GM12878 (cell line): ENCODE data around the gene CHSY3. TPM values are rescaled to one million over a fixed set of nuclear protein-coding genes. Genes with fewer than 3 reads are reported as not detected.

Source experiments
- ATAC-seq: fragments of 200-7000 bp; cut with Tn5 transposase; 3 replicates; pipeline ENCODE4 v1.9.1; 2020; ENCODE audit warnings: mild to moderate bottlenecking, moderate library complexity
- BruUV-seq: library from RNA; stranded (reverse); fragments of 400-500 nt; replicated peaks from 2 replicates; lab custom pipeline; 2021; lab: Mats Ljungman, UMichigan
- CTCF ChIA-PET: fragments of 300-600 bp; sonication (Branson Sonifier 250); formaldehyde crosslinking; extraction: SDS; loops from one replicate; lab custom pipeline; 2021; ENCODE audit warnings: inconsistent platforms; lab: Yijun Ruan, JAX
- POLR2A ChIA-PET: fragments of 350-600 bp; formaldehyde crosslinking; extraction: SDS; loops from one replicate; lab custom pipeline; 2021; ENCODE audit warnings: inconsistent platforms; lab: Charles Lee
- RAD21 ChIA-PET: fragments of 300-600 bp; sonication (Branson Sonifier 250); formaldehyde crosslinking; loops from one replicate; lab custom pipeline; 2023; ENCODE audit warnings: antibody characterized with exemption; ENCODE audit not compliant: unreplicated experiment; lab: Charles Lee
- SMC1A ChIA-PET: fragments of 300-600 bp; sonication (Branson Sonifier 250); formaldehyde crosslinking; loops from one replicate; lab custom pipeline; 2023; ENCODE audit not compliant: unreplicated experiment, uncharacterized antibody; lab: Charles Lee
- DNase-seq: peaks from one replicate; pipeline ENCODE4 v3.0.0-alpha.2; 2011; ENCODE audit warnings: low read depth, low spot score
- FAIRE-seq: peaks from 3 replicates; lab custom pipeline; 2011; peaks lifted over from hg19 to GRCh38; lab: Jason Lieb, UNC
- H2AFZ ChIP-seq: 2 replicates; pipeline ENCODE4 v1.6.0; 2011; ENCODE audit warnings: low read depth, low read length, control low read depth; ENCODE audit not compliant: control insufficient read depth
- H3K27ac ChIP-seq: 2 replicates; pipeline ENCODE4 v1.5.1; 2011; ENCODE audit warnings: control low read depth; ENCODE audit not compliant: control insufficient read depth, insufficient read depth
- H3K27me3 ChIP-seq, 2 experiments: replicated peaks in 1 of 2; 2 replicates each; pipeline versions ENCODE4 v1.6.0 to v1.6.1; 2011; ENCODE audit warnings: low read length in 1 of 2; ENCODE audit not compliant: control insufficient read depth in 2 of 2, insufficient read depth in 2 of 2
- H3K36me3 ChIP-seq, 2 experiments: 2 replicates each; pipeline ENCODE4 v1.5.1; 2011; ENCODE audit warnings: low read length in 1 of 2; ENCODE audit not compliant: control insufficient read depth in 2 of 2, insufficient read depth in 2 of 2
- H3K4me1 ChIP-seq: 2 replicates; pipeline ENCODE4 v1.6.1; 2011; ENCODE audit warnings: mild to moderate bottlenecking, low read length, moderate library complexity, mixed read lengths; ENCODE audit not compliant: control insufficient read depth, insufficient read depth
- H3K4me2 ChIP-seq: 2 replicates; pipeline ENCODE4 v1.6.0; 2011; ENCODE audit warnings: control low read depth; ENCODE audit not compliant: control insufficient read depth, insufficient read depth
- H3K4me3 ChIP-seq: fragments of 200-600 bp; sonication (generic); 2 replicates; pipeline ENCODE4 v1.5.1; 2016
- H3K79me2 ChIP-seq: 2 replicates; pipeline ENCODE4 v1.6.0; 2011; ENCODE audit warnings: low read length; ENCODE audit not compliant: control insufficient read depth, insufficient read depth
- H3K9ac ChIP-seq: 2 replicates; pipeline ENCODE4 v1.8.0; 2011; ENCODE audit warnings: low read length, control low read depth, mixed read lengths; ENCODE audit not compliant: control insufficient read depth, insufficient read depth
- H3K9me3 ChIP-seq: replicated peaks from 3 replicates; pipeline ENCODE4 v1.5.1; 2011; ENCODE audit warnings: mild to moderate bottlenecking, low read length; ENCODE audit not compliant: control insufficient read depth, insufficient read depth
- H4K20me1 ChIP-seq: 2 replicates; pipeline ENCODE4 v1.6.0; 2011; ENCODE audit not compliant: control insufficient read depth, insufficient read depth
- CBFB ChIP-seq: IDR thresholded peaks from 2 replicates; pipeline ENCODE4 v1.6.1; 2016; ENCODE audit warnings: antibody characterized with exemption, low read depth
- DPF2 ChIP-seq: fragments of 450-650 bp; IDR thresholded peaks from 2 replicates; pipeline ENCODE4 v1.6.1; 2017; ENCODE audit warnings: mild to moderate bottlenecking
- ESRRA ChIP-seq: IDR thresholded peaks from 2 replicates; pipeline ENCODE4 v1.6.1; 2012; ENCODE audit warnings: mild to moderate bottlenecking, low read length, improper control_type of control experiment
- IKZF1 ChIP-seq: fragments of 450-650 bp; conservative IDR thresholded peaks from 2 replicates; pipeline ENCODE4 v1.6.1; 2017; ENCODE audit warnings: antibody characterized with exemption, mild to moderate bottlenecking
- JUND ChIP-seq: IDR thresholded peaks from 2 replicates; pipeline ENCODE4 v1.6.1; 2012; ENCODE audit warnings: low read depth, mild to moderate bottlenecking, low read length, improper control_type of control experiment, moderate library complexity
- SMAD5 ChIP-seq: IDR thresholded peaks from 2 replicates; pipeline ENCODE4 v1.6.1; 2016; ENCODE audit warnings: antibody characterized with exemption, low read depth
- ZNF207 ChIP-seq: fragments of 450-650 bp; IDR thresholded peaks from 2 replicates; pipeline ENCODE4 v1.6.1; 2014; ENCODE audit warnings: antibody characterized with exemption, mild to moderate bottlenecking, borderline replicate concordance
- WGBS: methylation state at CpG from one replicate; pipeline ENCODE4 v1.1.6; 2016; ENCODE audit warnings: low lambda C conversion rate; ENCODE audit not compliant: insufficient replicate concordance, insufficient coverage; ENCODE audit errors: missing lambda C conversion rate; 5-methylcytosine and 5-hydroxymethylcytosine counted together
- in situ Hi-C: fragments of 300-500 bp; cut with MboI; formaldehyde crosslinking; loops from 9 replicates; pipeline ENCODE4 v1.14.3; 2018; ENCODE audit warnings: mixed read lengths
- intact Hi-C: fragments of 100-400 bp; cut with micrococcal nuclease; formaldehyde crosslinking; loops from one replicate; pipeline ENCODE4 v1.14.2; 2022; ENCODE audit not compliant: unreplicated experiment
- polyA plus RNA-seq, 11 experiments: library from polyadenylated mRNA; depleted of rRNA in 4 of 11; unstranded in 6 of 11; stranded (reverse) in 5 of 11; fragments of >200 nt; fragmentation: Nextera tagmentation in 4 of 11; fragmentation: Illumina TruSeq in 1 of 11; extraction: Ambion mirVana in 4 of 11; extraction: Trizol in 1 of 11; gene quantifications; 1 replicate in 1 of 11; 2 replicates in 10 of 11; pipeline versions ENCODE4 v1.2.1 to v1.2.3, GENCODE V29; 2011 to 2016; ENCODE audit warnings: inconsistent platforms in 2 of 11, missing spikeins in 2 of 11, low read depth in 1 of 11
- total RNA-seq, 4 experiments: library from RNA; depleted of rRNA in 3 of 4; stranded (reverse); fragments of >200 nt in 3 of 4; fragmentation: Illumina TruSeq in 1 of 4; extraction: Trizol in 1 of 4; gene quantifications; 2 replicates each; pipeline versions ENCODE4 v1.2.1 to v1.2.3, GENCODE V29; 2013 to 2021
- TF ChIP-seq, protein P1 (sequence below): fragments of 450-650 bp; IDR thresholded peaks from 2 replicates; pipeline ENCODE4 v1.6.1; 2017; ENCODE audit warnings: mild to moderate bottlenecking, moderate library complexity
- TF ChIP-seq, protein P2 (sequence below): IDR thresholded peaks from 2 replicates; pipeline ENCODE4 v1.6.1; 2012; ENCODE audit warnings: low read depth, low read length, improper control_type of control experiment

Gene CHSY3
- total and polyA plus RNA-seq, 10 of the 15 experiments (the other 5 are each of a cell fraction or from before 2014, with no cell fraction given): not detected

DNA sequence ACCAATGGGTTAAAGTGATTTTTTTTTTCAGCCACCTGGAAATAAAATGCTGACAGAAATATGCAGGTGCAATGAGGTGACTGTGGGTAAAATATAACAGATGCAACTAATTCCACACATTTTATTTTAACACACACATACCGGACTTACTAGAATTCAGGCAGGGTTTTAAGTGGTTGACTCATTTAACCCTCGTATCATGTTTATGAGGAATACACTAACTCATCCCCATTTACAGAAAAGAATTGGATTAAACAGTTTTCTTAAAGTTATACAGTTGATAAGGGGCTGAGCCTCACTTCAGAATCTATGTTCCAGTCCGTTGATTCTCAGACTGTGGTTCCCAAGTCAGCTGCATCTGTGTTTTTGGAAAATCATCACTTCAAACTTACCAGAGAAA lies 207.5 kb downstream of the CHSY3 start:
- Histone ChIP-seq H3K4me2 (peak overlapping the region; percentile 20; the same call in 1 of the 2 replicates), H3K4me3 (no peak overlapping the region), H3K27ac (no peak overlapping the region), H3K9me3 (no peaks in the 10 kb centered on the region), H3K36me3 (no peaks in the 10 kb centered on the region), H3K79me2 (no peaks in the 10 kb centered on the region), H3K27me3 (no peaks in the 10 kb centered on the region), H4K20me1 (no peaks in the 10 kb centered on the region), H3K4me1 (peaks cover 6% of the 10 kb centered on the region; the same call in 1 of the 2 replicates), H3K9ac (no peak overlapping the region), H2AFZ (no peak overlapping the region)
- ATAC-seq (no peak), DNase-seq (no peak), FAIRE-seq (no peak)
- intact Hi-C loops (no loop called here), in situ Hi-C loops (loop anchor here (10.0 to 25.0 kb wide), 2 partner anchors 993 to 1301 kb away; no protein-coding TSS in a partner anchor)
- no TSS peak for BruUV-seq
- WGBS: 0% methylated on average over 3 of the region's 3 CpGs
- ChIA-PET SMC1A (interaction anchor here (1.0 to 3.2 kb wide), 4 partner anchors 30 to 997 kb away, joined by 4 to 30 read pairs (median 4); no protein-coding TSS in a partner anchor), POLR2A (no interaction called here), CTCF (interaction anchor here (1.3 to 4.7 kb wide), 3 partner anchors 17 to 87 kb away, joined by 3 to 66 read pairs (median 3); no protein-coding TSS in a partner anchor), RAD21 (interaction anchor here (0.6 to 2.2 kb wide), 2 partner anchors 30 to 760 kb away, joined by 3 to 12 read pairs; no protein-coding TSS in a partner anchor)
- no peak for TF ChIP-seq ZNF207
- TF ChIP-seq DPF2: no peak
- TF ChIP-seq, protein P1, sequence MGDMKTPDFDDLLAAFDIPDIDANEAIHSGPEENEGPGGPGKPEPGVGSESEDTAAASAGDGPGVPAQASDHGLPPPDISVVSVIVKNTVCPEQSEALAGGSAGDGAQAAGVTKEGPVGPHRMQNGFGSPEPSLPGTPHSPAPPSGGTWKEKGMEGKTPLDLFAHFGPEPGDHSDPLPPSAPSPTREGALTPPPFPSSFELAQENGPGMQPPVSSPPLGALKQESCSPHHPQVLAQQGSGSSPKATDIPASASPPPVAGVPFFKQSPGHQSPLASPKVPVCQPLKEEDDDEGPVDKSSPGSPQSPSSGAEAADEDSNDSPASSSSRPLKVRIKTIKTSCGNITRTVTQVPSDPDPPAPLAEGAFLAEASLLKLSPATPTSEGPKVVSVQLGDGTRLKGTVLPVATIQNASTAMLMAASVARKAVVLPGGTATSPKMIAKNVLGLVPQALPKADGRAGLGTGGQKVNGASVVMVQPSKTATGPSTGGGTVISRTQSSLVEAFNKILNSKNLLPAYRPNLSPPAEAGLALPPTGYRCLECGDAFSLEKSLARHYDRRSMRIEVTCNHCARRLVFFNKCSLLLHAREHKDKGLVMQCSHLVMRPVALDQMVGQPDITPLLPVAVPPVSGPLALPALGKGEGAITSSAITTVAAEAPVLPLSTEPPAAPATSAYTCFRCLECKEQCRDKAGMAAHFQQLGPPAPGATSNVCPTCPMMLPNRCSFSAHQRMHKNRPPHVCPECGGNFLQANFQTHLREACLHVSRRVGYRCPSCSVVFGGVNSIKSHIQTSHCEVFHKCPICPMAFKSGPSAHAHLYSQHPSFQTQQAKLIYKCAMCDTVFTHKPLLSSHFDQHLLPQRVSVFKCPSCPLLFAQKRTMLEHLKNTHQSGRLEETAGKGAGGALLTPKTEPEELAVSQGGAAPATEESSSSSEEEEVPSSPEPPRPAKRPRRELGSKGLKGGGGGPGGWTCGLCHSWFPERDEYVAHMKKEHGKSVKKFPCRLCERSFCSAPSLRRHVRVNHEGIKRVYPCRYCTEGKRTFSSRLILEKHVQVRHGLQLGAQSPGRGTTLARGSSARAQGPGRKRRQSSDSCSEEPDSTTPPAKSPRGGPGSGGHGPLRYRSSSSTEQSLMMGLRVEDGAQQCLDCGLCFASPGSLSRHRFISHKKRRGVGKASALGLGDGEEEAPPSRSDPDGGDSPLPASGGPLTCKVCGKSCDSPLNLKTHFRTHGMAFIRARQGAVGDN: no peak
- TF ChIP-seq ESRRA: no peak
- TF ChIP-seq, protein P2, sequence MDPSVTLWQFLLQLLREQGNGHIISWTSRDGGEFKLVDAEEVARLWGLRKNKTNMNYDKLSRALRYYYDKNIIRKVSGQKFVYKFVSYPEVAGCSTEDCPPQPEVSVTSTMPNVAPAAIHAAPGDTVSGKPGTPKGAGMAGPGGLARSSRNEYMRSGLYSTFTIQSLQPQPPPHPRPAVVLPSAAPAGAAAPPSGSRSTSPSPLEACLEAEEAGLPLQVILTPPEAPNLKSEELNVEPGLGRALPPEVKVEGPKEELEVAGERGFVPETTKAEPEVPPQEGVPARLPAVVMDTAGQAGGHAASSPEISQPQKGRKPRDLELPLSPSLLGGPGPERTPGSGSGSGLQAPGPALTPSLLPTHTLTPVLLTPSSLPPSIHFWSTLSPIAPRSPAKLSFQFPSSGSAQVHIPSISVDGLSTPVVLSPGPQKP: no peak
- TF ChIP-seq IKZF1: no peak
- no peak for TF ChIP-seq CBFB
- no peak for TF ChIP-seq JUND
- TF ChIP-seq SMAD5: no peak
